OCI-LY3 (cell line): Measurements from ENCODE around the gene DIP2C.

Source experiments
- H2AFZ ChIP-seq: fragments of 200-600, 300-600 bp; shearing (Covaris generic); 2 replicates; pipeline ENCODE4 v1.6.0; 2014; ENCODE audit warnings: antibody characterized with exemption, low read depth, low read length
- H3K27ac ChIP-seq: fragments of 200-600, 300-600 bp; sonication (generic); 2 replicates; pipeline ENCODE4 v1.5.1; 2014; ENCODE audit warnings: mild to moderate bottlenecking, low read length, moderate library complexity, mixed read lengths
- H3K27me3 ChIP-seq: fragments of 200-600, 300-600 bp; sonication (generic); 2 replicates; pipeline ENCODE4 v1.6.1; 2014; ENCODE audit warnings: low read depth, low read length, mixed read lengths
- H3K36me3 ChIP-seq: fragments of 200-600, 300-600 bp; sonication (generic); replicated peaks from 2 replicates; pipeline ENCODE3; 2014; ENCODE audit warnings: low read depth, low read length, mixed read lengths
- H3K4me1 ChIP-seq: fragments of 300-600, 200-600 bp; sonication (generic); 2 replicates; pipeline ENCODE4 v1.6.1; 2014; ENCODE audit warnings: low read length, mixed read lengths
- H3K4me2 ChIP-seq: fragments of 200-600, 300-600 bp; sonication (generic); 2 replicates; pipeline ENCODE4 v1.6.1; 2014; ENCODE audit warnings: low read length, mixed read lengths
- H3K4me3 ChIP-seq: fragments of 300-600, 200-600 bp; sonication (generic); 2 replicates; pipeline ENCODE4 v1.5.1; 2014; ENCODE audit warnings: antibody characterized with exemption, mild to moderate bottlenecking, low read length, moderate library complexity
- H3K79me2 ChIP-seq: fragments of 300-600, 200-600 bp; shearing (Covaris generic); 2 replicates; pipeline ENCODE4 v1.6.1; 2014; ENCODE audit warnings: mild to moderate bottlenecking, low read length, mixed read lengths
- H3K9ac ChIP-seq: fragments of 300-600, 200-600 bp; shearing (Covaris generic); 2 replicates; pipeline ENCODE4 v1.6.0; 2014; ENCODE audit warnings: mild to moderate bottlenecking, low read length, moderate library complexity
- H3K9me3 ChIP-seq: fragments of 200-600, 300-600 bp; shearing (Covaris generic); 2 replicates; pipeline ENCODE4 v1.6.1; 2014; ENCODE audit warnings: low read length, mixed read lengths; ENCODE audit not compliant: insufficient read depth
- H4K20me1 ChIP-seq: fragments of 200-600, 300-600 bp; sonication (generic); 2 replicates; pipeline ENCODE4 v1.6.1; 2016; ENCODE audit warnings: low read length, mixed read lengths; ENCODE audit not compliant: insufficient read depth
- EZH2phosphoT487 ChIP-seq: fragments of 200-600 bp; shearing (Covaris generic); IDR thresholded peaks from 2 replicates; pipeline ENCODE4 v1.6.1; 2018; ENCODE audit warnings: antibody characterized with exemption, mixed run types, low read depth
- TF ChIP-seq, protein P1 (sequence below): fragments of 200-600, 300-600 bp; sonication (generic); IDR thresholded peaks from 2 replicates; pipeline ENCODE4 v1.5.1; 2014; ENCODE audit warnings: antibody characterized with exemption, low read length, low read depth

DIP2C gene

DNA sequence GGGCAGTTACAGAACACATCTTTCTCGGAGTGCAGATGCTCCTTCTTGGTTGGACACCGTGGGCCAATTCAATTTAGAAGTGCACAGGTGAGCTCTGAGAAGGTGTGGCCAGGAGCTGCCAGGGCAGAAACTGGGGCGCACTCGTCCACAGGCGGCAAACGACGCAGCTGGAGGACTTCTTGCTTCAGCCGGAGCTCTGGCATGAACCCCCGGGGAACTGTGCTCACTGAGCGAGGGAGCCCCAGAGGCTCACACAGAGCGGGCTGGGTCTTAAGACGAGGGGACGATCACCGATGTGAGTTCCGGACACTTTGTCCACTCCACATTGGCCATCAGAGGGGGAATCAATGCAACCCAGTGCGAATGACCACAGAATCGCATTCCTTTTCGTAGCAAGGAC, 413.8 kb downstream of the DIP2C start:
- no peaks in the 10 kb centered on the region for H3K79me2 ChIP-seq
- H3K9me3 ChIP-seq, result no peaks in the 10 kb centered on the region
- no peak overlapping the region for H3K27ac ChIP-seq
- no peaks in the 10 kb centered on the region for H3K27me3 ChIP-seq
- no peaks in the 10 kb centered on the region for H4K20me1 ChIP-seq
- no peak overlapping the region for H3K4me3 ChIP-seq
- H3K36me3 ChIP-seq, result no peaks in the 10 kb centered on the region
- H3K9ac ChIP-seq, result no peak overlapping the region
- no peak overlapping the region for H3K4me2 ChIP-seq
- no peak overlapping the region for H2AFZ ChIP-seq
- TF ChIP-seq, protein P1, sequence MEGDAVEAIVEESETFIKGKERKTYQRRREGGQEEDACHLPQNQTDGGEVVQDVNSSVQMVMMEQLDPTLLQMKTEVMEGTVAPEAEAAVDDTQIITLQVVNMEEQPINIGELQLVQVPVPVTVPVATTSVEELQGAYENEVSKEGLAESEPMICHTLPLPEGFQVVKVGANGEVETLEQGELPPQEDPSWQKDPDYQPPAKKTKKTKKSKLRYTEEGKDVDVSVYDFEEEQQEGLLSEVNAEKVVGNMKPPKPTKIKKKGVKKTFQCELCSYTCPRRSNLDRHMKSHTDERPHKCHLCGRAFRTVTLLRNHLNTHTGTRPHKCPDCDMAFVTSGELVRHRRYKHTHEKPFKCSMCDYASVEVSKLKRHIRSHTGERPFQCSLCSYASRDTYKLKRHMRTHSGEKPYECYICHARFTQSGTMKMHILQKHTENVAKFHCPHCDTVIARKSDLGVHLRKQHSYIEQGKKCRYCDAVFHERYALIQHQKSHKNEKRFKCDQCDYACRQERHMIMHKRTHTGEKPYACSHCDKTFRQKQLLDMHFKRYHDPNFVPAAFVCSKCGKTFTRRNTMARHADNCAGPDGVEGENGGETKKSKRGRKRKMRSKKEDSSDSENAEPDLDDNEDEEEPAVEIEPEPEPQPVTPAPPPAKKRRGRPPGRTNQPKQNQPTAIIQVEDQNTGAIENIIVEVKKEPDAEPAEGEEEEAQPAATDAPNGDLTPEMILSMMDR, result no peak
- no peak for TF ChIP-seq EZH2phosphoT487
- H3K4me1 ChIP-seq, result no peaks in the 10 kb centered on the region

DNA sequence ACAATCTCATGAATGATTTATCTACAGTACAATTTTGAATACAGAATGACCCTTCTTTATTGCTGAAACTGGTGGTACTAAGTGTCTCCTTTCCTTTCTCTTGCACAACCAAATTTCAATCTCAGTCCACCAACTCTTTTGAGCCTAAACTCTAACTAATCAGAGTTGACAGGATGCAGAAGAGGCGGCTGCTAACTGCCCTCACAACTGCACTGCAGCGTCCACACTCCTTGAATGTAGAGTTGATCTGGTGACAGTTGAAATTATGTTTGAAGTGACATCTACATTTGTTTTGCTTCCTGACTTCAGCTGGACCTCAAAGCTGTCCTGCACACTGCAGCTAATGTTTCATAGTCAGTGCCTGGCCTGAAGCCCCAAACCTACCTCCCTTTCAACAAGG, 414.6 kb downstream of the DIP2C start:
- Histone ChIP-seq H3K27me3 (no peaks in the 10 kb centered on the region), H3K4me1 (no peaks in the 10 kb centered on the region), H3K27ac (no peak overlapping the region), H3K79me2 (no peaks in the 10 kb centered on the region), H3K4me2 (no peak overlapping the region), H3K9me3 (no peaks in the 10 kb centered on the region), H2AFZ (no peak overlapping the region), H3K9ac (no peak overlapping the region), H4K20me1 (no peaks in the 10 kb centered on the region), H3K36me3 (no peaks in the 10 kb centered on the region), H3K4me3 (no peak overlapping the region)
- no peak for TF ChIP-seq EZH2phosphoT487
- TF ChIP-seq, protein P1, result no peak

DNA sequence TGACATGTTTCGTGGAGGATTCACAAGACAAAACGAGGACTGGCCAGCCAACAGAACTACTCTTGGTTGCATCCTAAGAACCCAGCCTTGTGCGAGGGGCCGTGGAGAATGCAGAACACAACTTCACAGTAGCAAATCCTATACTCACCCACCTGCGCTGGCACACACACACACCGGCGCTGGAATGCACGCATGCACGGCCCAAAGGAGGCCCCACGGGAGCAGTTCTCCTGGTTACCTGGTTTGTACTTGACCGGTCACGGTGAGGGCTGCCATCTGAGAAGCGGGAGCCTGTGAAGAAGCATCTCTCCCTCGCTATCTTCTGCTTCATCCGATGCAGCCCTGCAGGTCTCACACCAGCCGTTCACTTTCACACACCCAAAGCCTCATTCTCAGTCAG, 416.4 kb downstream of the DIP2C start:
- Histone ChIP-seq H3K9me3 (no peaks in the 10 kb centered on the region), H3K4me2 (no peak overlapping the region), H2AFZ (no peak overlapping the region), H3K4me1 (no peaks in the 10 kb centered on the region), H3K9ac (no peak overlapping the region), H3K27ac (no peak overlapping the region), H3K36me3 (no peaks in the 10 kb centered on the region), H3K4me3 (no peak overlapping the region), H3K27me3 (no peaks in the 10 kb centered on the region), H4K20me1 (no peaks in the 10 kb centered on the region), H3K79me2 (no peaks in the 10 kb centered on the region)
- TF ChIP-seq, protein P1, result no peak
- no peak for TF ChIP-seq EZH2phosphoT487

DNA sequence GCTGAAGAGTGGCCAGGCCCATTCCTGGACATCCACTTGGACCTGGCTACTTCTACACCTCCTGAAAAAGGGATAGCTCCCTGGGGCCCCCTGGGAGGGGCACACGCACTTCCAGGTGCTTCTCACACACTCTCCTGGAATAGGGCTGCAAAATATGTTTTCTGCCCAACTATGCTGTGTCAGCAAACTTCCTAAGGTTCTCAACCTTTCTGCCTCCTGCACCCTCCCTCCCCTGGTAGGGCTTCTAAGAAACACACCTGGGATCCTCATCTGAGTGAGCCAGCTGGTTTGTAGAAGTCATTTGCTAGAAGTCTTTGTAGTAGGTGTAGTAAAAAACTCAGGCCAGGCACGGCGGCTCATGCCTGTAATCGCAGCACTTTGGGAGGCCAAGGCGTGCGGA, 417.7 kb downstream of the DIP2C start:
- H3K4me3 ChIP-seq, result no peak overlapping the region
- H3K36me3 ChIP-seq, result no peaks in the 10 kb centered on the region
- TF ChIP-seq, protein P1, result no peak
- no peak for TF ChIP-seq EZH2phosphoT487
- no peaks in the 10 kb centered on the region for H3K9me3 ChIP-seq
- no peaks in the 10 kb centered on the region for H4K20me1 ChIP-seq
- H3K27ac ChIP-seq, result no peak overlapping the region
- no peak overlapping the region for H2AFZ ChIP-seq
- no peak overlapping the region for H3K4me2 ChIP-seq
- H3K9ac ChIP-seq, result no peak overlapping the region
- H3K27me3 ChIP-seq, result no peaks in the 10 kb centered on the region
- H3K79me2 ChIP-seq, result no peaks in the 10 kb centered on the region
- H3K4me1 ChIP-seq, result no peaks in the 10 kb centered on the region
